ENCODE measurements around the gene CHN1.

The CHN1 gene

GRCh38 chr2:174914853-174915760 is 90.1 kb downstream of the CHN1 start:
- no peak for DNase-seq (ENCODE audit: low spot score in 2 of 2)
- H3K4me1 Mint-ChIP-seq = no peaks in the 10 kb centered on the region
- H3K9me3 Mint-ChIP-seq = no peaks in the 10 kb centered on the region
- no peaks in the 10 kb centered on the region for H3K27me3 Mint-ChIP-seq
- no peaks in the 10 kb centered on the region for H3K36me3 Mint-ChIP-seq
- no peak overlapping the region for H3K4me3 Mint-ChIP-seq
- H3K27ac Mint-ChIP-seq = no peak overlapping the region
- ATAC-seq (ENCODE audit: low read depth) = no peak

- Mint-ChIP-seq H3K27ac (no peak overlapping the region), H3K9me3 (no peaks in the 10 kb centered on the region), H3K4me1 (no peaks in the 10 kb centered on the region), H3K27me3 (peaks cover 3% of the 10 kb centered on the region), H3K4me3 (no peak overlapping the region), H3K36me3 (no peaks in the 10 kb centered on the region)
- DNase-seq (ENCODE audit: low spot score in 2 of 2) = no peak
- no peak for ATAC-seq (ENCODE audit: low read depth)
Measured at GRCh38 chr2:174908284-174908683, 96.9 kb downstream of the CHN1 start.

GRCh38 chr2:174903264-174903556 is 102.0 kb downstream of the CHN1 start:
- DNase-seq (ENCODE audit: low spot score in 2 of 2) (no peak), ATAC-seq (ENCODE audit: low read depth) (no peak)
- Mint-ChIP-seq H3K4me3 (no peak overlapping the region), H3K27me3 (peaks cover under 1% of the 10 kb centered on the region), H3K27ac (no peak overlapping the region), H3K4me1 (no peaks in the 10 kb centered on the region), H3K36me3 (no peaks in the 10 kb centered on the region), H3K9me3 (no peaks in the 10 kb centered on the region)

- Mint-ChIP-seq H3K36me3 (no peaks in the 10 kb centered on the region), H3K27me3 (no peaks in the 10 kb centered on the region), H3K27ac (no peak overlapping the region), H3K9me3 (no peaks in the 10 kb centered on the region), H3K4me3 (no peak overlapping the region), H3K4me1 (no peaks in the 10 kb centered on the region)
- no peak for DNase-seq (ENCODE audit: low spot score in 2 of 2)
- no peak for ATAC-seq (ENCODE audit: low read depth)
Measured at GRCh38 chr2:174902506-174903263, 102.5 kb downstream of the CHN1 start.

GRCh38 chr2:174901075-174901474 is 104.1 kb downstream of the CHN1 start:
- Mint-ChIP-seq H3K27me3 (no peaks in the 10 kb centered on the region), H3K4me1 (no peaks in the 10 kb centered on the region), H3K4me3 (no peak overlapping the region), H3K27ac (no peak overlapping the region), H3K9me3 (no peaks in the 10 kb centered on the region), H3K36me3 (no peaks in the 10 kb centered on the region)
- no peak for ATAC-seq (ENCODE audit: low read depth)
- DNase-seq (ENCODE audit: low spot score in 2 of 2) = no peak

GRCh38 chr2:174897286-174897685 is 107.9 kb downstream of the CHN1 start:
- no peak for DNase-seq (ENCODE audit: low spot score in 2 of 2)
- Mint-ChIP-seq H3K36me3 (no peaks in the 10 kb centered on the region), H3K27me3 (peaks cover 3% of the 10 kb centered on the region), H3K4me1 (no peaks in the 10 kb centered on the region), H3K4me3 (no peak overlapping the region), H3K9me3 (no peaks in the 10 kb centered on the region), H3K27ac (no peak overlapping the region)
- no peak for ATAC-seq (ENCODE audit: low read depth)

- DNase-seq (ENCODE audit: low spot score in 2 of 2) (no peak), ATAC-seq (ENCODE audit: low read depth) (no peak)
- H3K4me1 Mint-ChIP-seq = no peaks in the 10 kb centered on the region
- H3K4me3 Mint-ChIP-seq = no peak overlapping the region
- no peak overlapping the region for H3K27ac Mint-ChIP-seq
- H3K9me3 Mint-ChIP-seq = no peaks in the 10 kb centered on the region
- H3K27me3 Mint-ChIP-seq = peaks cover 3% of the 10 kb centered on the region
- no peaks in the 10 kb centered on the region for H3K36me3 Mint-ChIP-seq
Measured at GRCh38 chr2:174893018-174893417, 112.2 kb downstream of the CHN1 start.

GRCh38 chr2:174892546-174892945 is 112.6 kb downstream of the CHN1 start:
- H3K36me3 Mint-ChIP-seq = no peaks in the 10 kb centered on the region
- no peaks in the 10 kb centered on the region for H3K4me1 Mint-ChIP-seq
- peaks cover 3% of the 10 kb centered on the region for H3K27me3 Mint-ChIP-seq
- H3K4me3 Mint-ChIP-seq = no peak overlapping the region
- ATAC-seq (ENCODE audit: low read depth) (no peak), DNase-seq (ENCODE audit: low spot score in 2 of 2) (no peak)
- H3K27ac Mint-ChIP-seq = no peak overlapping the region
- no peaks in the 10 kb centered on the region for H3K9me3 Mint-ChIP-seq

GRCh38 chr2:174888646-174889271 is 116.4 kb downstream of the CHN1 start:
- Mint-ChIP-seq H3K4me1 (no peaks in the 10 kb centered on the region), H3K27ac (no peak overlapping the region), H3K36me3 (no peaks in the 10 kb centered on the region), H3K9me3 (no peaks in the 10 kb centered on the region), H3K27me3 (peaks cover under 1% of the 10 kb centered on the region), H3K4me3 (no peak overlapping the region)
- ATAC-seq (ENCODE audit: low read depth) (no peak), DNase-seq (ENCODE audit: low spot score in 2 of 2) (no peak)

GRCh38 chr2:174888146-174888545 is 117.0 kb downstream of the CHN1 start:
- Mint-ChIP-seq H3K27ac (no peak overlapping the region), H3K4me3 (no peak overlapping the region), H3K9me3 (no peaks in the 10 kb centered on the region), H3K36me3 (no peaks in the 10 kb centered on the region), H3K4me1 (no peaks in the 10 kb centered on the region), H3K27me3 (no peaks in the 10 kb centered on the region)
- DNase-seq (ENCODE audit: low spot score in 2 of 2) (no peak), ATAC-seq (ENCODE audit: low read depth) (no peak)

- ATAC-seq (ENCODE audit: low read depth) (no peak), DNase-seq (ENCODE audit: low spot score in 2 of 2) (no peak)
- H3K4me3 Mint-ChIP-seq = no peak overlapping the region
- no peaks in the 10 kb centered on the region for H3K36me3 Mint-ChIP-seq
- no peak overlapping the region for H3K27ac Mint-ChIP-seq
- H3K27me3 Mint-ChIP-seq = no peaks in the 10 kb centered on the region
- H3K4me1 Mint-ChIP-seq = no peaks in the 10 kb centered on the region
- H3K9me3 Mint-ChIP-seq = no peaks in the 10 kb centered on the region
Measured at GRCh38 chr2:174882416-174882815, 122.8 kb downstream of the CHN1 start.

- H3K36me3 Mint-ChIP-seq = no peaks in the 10 kb centered on the region
- DNase-seq (ENCODE audit: low spot score in 2 of 2) (no peak), ATAC-seq (ENCODE audit: low read depth) (no peak)
- H3K27me3 Mint-ChIP-seq = no peaks in the 10 kb centered on the region
- H3K4me3 Mint-ChIP-seq = no peak overlapping the region
- no peak overlapping the region for H3K27ac Mint-ChIP-seq
- no peaks in the 10 kb centered on the region for H3K4me1 Mint-ChIP-seq
- H3K9me3 Mint-ChIP-seq = no peaks in the 10 kb centered on the region
Measured at GRCh38 chr2:174881678-174882077, 123.5 kb downstream of the CHN1 start.

GRCh38 chr2:174878537-174879147 is 126.5 kb downstream of the CHN1 start:
- Mint-ChIP-seq H3K36me3 (no peaks in the 10 kb centered on the region), H3K4me1 (no peaks in the 10 kb centered on the region), H3K9me3 (no peaks in the 10 kb centered on the region), H3K27me3 (no peaks in the 10 kb centered on the region), H3K27ac (no peak overlapping the region), H3K4me3 (no peak overlapping the region)
- DNase-seq (ENCODE audit: low spot score in 2 of 2) (no peak), ATAC-seq (ENCODE audit: low read depth) (no peak)

- Mint-ChIP-seq H3K4me1 (no peaks in the 10 kb centered on the region), H3K27me3 (no peaks in the 10 kb centered on the region), H3K36me3 (no peaks in the 10 kb centered on the region), H3K9me3 (no peaks in the 10 kb centered on the region), H3K27ac (no peak overlapping the region), H3K4me3 (no peak overlapping the region)
- ATAC-seq (ENCODE audit: low read depth) = no peak
- no peak for DNase-seq (ENCODE audit: low spot score in 2 of 2)
Measured at GRCh38 chr2:174877751-174878150, 127.4 kb downstream of the CHN1 start.
